MCF 10A (cell line): ENCODE results near the gene CLSTN2. TPM values are rescaled to one million over a fixed set of nuclear protein-coding genes. Genes with fewer than 3 reads are reported as not detected.
A peak's percentile ranks its signal among the peaks of the same experiment; 100 is the strongest.

ENCODE experiments used
- BruUV-seq: library from RNA; stranded (reverse); fragments of 400-500 nt; replicated peaks from 2 replicates; lab custom pipeline; 2021; lab: Mats Ljungman, UMichigan
- CTCF ChIA-PET: fragments of 300-600 bp; sonication (Branson Sonifier 250); formaldehyde crosslinking; extraction: SDS; loops from one replicate; lab custom pipeline; 2021; ENCODE audit warnings: antibody characterized with exemption, inconsistent platforms; lab: Yijun Ruan, JAX
- POLR2A ChIA-PET: fragments of 300-600, 350-650 bp; sonication (Branson Sonifier 250); formaldehyde crosslinking; extraction: SDS; loops from one replicate; lab custom pipeline; 2020; ENCODE audit warnings: antibody characterized with exemption, inconsistent platforms; lab: Yijun Ruan, JAX
- DNase-seq: peaks from one replicate; pipeline ENCODE4 v3.0.0-alpha.2; 2018; ENCODE audit not compliant: unreplicated experiment
- H3K27ac Mint-ChIP-seq: one replicate; pipeline ENCODE4 v1.8.0; 2022; ENCODE audit warnings: mild to moderate bottlenecking, low read depth, mixed read lengths; ENCODE audit not compliant: unreplicated experiment
- H3K27me3 Mint-ChIP-seq: one replicate; pipeline ENCODE4 v1.8.0; 2022; ENCODE audit warnings: mixed read lengths; ENCODE audit not compliant: insufficient read depth, unreplicated experiment
- H3K36me3 Mint-ChIP-seq: one replicate; pipeline ENCODE4 v1.8.0; 2022; ENCODE audit warnings: mild to moderate bottlenecking, moderate library complexity, mixed read lengths; ENCODE audit not compliant: insufficient read depth, unreplicated experiment
- H3K4me1 Mint-ChIP-seq: one replicate; pipeline ENCODE4 v1.8.0; 2022; ENCODE audit warnings: mixed read lengths; ENCODE audit not compliant: insufficient read depth, unreplicated experiment
- H3K4me3 Mint-ChIP-seq: one replicate; pipeline ENCODE4 v1.8.0; 2022; ENCODE audit warnings: mild to moderate bottlenecking, moderate library complexity, mixed read lengths; ENCODE audit not compliant: unreplicated experiment
- H3K9me3 Mint-ChIP-seq: one replicate; pipeline ENCODE4 v1.8.0; 2022; ENCODE audit warnings: mixed read lengths; ENCODE audit not compliant: unreplicated experiment
- CTCF ChIP-seq: fragments of 200-600 bp; IDR thresholded peaks from one replicate; pipeline ENCODE4 v1.8.0; 2022; ENCODE audit warnings: antibody characterized with exemption, mild to moderate bottlenecking; ENCODE audit not compliant: unreplicated experiment
- intact Hi-C: fragments of 100-400 bp; cut with micrococcal nuclease; formaldehyde crosslinking; loops from 2 replicates; pipeline ENCODE4 v1.14.1; 2022
- total RNA-seq: library from RNA; stranded (reverse); gene quantifications from 2 replicates; pipeline ENCODE4 v1.2.3, GENCODE V29; 2022

The CLSTN2 gene
- total RNA-seq, 1 experiment from 2014 or later: not detected

DNA sequence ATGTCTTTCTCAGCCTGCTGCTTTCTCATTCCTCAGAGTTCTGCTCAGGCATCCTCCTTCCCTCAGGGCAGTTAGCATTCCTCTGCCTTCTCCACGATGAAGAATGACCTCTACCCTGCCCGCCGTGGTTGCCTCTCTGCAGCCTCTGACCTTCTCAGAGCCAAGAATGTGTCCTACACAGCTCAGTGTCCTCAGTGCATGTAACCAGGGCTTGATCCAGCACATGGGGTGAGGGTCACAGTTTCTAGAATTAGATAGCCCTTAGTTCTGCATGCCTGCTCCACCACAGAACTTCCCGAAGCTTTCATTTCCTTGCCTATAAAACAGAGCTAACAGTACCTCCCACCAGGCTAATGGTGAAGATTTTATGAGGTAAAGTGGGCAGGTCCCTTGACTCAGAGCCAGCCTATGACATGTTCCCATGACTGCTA lies 182.1 kb downstream of the CLSTN2 start:
- no peak overlapping the region for H3K27ac Mint-ChIP-seq
- TF ChIP-seq CTCF: no peak
- DNase-seq: no peak
- intact Hi-C loops: no loop called here
- H3K4me1 Mint-ChIP-seq: no peaks in the 10 kb centered on the region
- ChIA-PET CTCF (interaction anchor here (1.1 kb wide), 1 partner anchor 12 kb away, joined by 5 read pairs; no protein-coding TSS in a partner anchor), POLR2A (no interaction called here)
- no TSS peak for BruUV-seq
- no peaks in the 10 kb centered on the region for H3K9me3 Mint-ChIP-seq
- H3K36me3 Mint-ChIP-seq: no peaks in the 10 kb centered on the region
- H3K4me3 Mint-ChIP-seq: no peak overlapping the region
- H3K27me3 Mint-ChIP-seq: no peaks in the 10 kb centered on the region

DNA sequence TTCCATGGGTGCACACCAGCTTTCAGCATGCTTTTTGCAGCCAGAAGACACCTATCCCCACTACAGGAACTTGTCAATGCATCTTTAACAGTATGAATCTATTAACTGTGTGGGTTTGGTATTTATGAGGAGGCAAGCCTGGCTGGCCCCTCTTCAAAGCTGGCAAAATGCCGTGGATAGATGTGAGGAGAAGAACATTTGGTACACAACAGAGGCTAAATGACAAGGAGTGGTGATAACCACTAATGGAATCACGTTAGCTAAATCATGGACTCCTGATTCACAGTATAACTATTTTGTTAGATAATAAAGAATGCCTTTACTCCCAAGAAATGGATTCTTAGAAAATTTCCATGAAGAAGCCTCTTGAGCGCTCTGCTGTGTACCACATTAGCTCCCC lies 187.2 kb downstream of the CLSTN2 start:
- Mint-ChIP-seq H3K9me3 (no peaks in the 10 kb centered on the region), H3K27ac (no peak overlapping the region), H3K4me3 (no peak overlapping the region), H3K36me3 (no peaks in the 10 kb centered on the region), H3K27me3 (no peaks in the 10 kb centered on the region), H3K4me1 (no peaks in the 10 kb centered on the region)
- intact Hi-C loops: no loop called here
- no peak for TF ChIP-seq CTCF
- ChIA-PET POLR2A (interaction anchor here (1.0 kb wide), 1 partner anchor 12 kb away, joined by 3 read pairs; no protein-coding TSS in a partner anchor), CTCF (interaction anchor here (1.2 kb wide), 1 partner anchor 12 kb away, joined by 3 read pairs; no protein-coding TSS in a partner anchor)
- BruUV-seq: no TSS peak
- DNase-seq: no peak

DNA sequence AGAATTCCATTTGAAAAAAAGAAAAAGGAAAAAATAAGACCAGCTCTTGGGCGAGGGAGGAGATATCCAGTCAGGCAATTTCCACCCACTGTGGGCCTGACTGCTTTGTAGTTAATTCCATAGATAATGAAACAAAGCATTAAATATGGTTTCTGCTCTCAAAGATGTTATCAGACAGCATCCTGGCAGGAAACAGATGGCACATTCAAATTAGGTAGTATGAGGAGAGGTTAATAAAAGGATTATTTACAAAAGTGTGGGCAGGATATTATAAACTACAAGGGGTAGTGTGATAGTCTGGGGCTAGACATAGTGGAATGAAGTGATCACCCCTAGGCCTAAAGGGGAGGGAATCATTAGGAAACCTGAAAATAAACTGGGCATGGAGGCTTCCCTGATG lies 193.2 kb downstream of the CLSTN2 start:
- Mint-ChIP-seq H3K36me3 (no peaks in the 10 kb centered on the region), H3K27me3 (no peaks in the 10 kb centered on the region), H3K9me3 (no peaks in the 10 kb centered on the region), H3K4me3 (no peak overlapping the region), H3K27ac (no peak overlapping the region), H3K4me1 (no peaks in the 10 kb centered on the region)
- TF ChIP-seq CTCF: no peak
- POLR2A ChIA-PET: no interaction called here
- no peak for DNase-seq
- CTCF ChIA-PET: interaction anchor here (0.6 to 2.7 kb wide), 23 partner anchors 9 to 1660 kb away, joined by 3 to 14 read pairs (median 3); no protein-coding TSS in a partner anchor
- intact Hi-C loops: loop anchor here (1.0 kb wide), 3 partner anchors 371 to 735 kb away; no protein-coding TSS in a partner anchor
- BruUV-seq: no TSS peak

- peak; percentile 26 for TF ChIP-seq CTCF
- intact Hi-C loops: loop anchor here (1.0 kb wide), 3 partner anchors 371 to 735 kb away; no protein-coding TSS in a partner anchor
- DNase-seq: peak; percentile 56
- H3K9me3 Mint-ChIP-seq: no peaks in the 10 kb centered on the region
- no peak overlapping the region for H3K4me3 Mint-ChIP-seq
- H3K27me3 Mint-ChIP-seq: no peaks in the 10 kb centered on the region
- no peaks in the 10 kb centered on the region for H3K4me1 Mint-ChIP-seq
- BruUV-seq: no TSS peak
- CTCF ChIA-PET: interaction anchor here (0.6 to 2.7 kb wide), 29 partner anchors 8 to 778 kb away, joined by 3 to 14 read pairs (median 3); no protein-coding TSS in a partner anchor
- H3K36me3 Mint-ChIP-seq: no peaks in the 10 kb centered on the region
- no peak overlapping the region for H3K27ac Mint-ChIP-seq
- POLR2A ChIA-PET: no interaction called here
Measured at GRCh38 chr3:140128631-140129030, 193.6 kb downstream of the CLSTN2 start.
